IMR-90 (cell line): ENCODE measurements around the gene CFAP70. TPM values are rescaled to one million over a fixed set of nuclear protein-coding genes. Genes with fewer than 3 reads are reported as not detected.

Source experiments
- ATAC-seq: fragments of 200-7000 bp; cut with Tn5 transposase; 2 replicates; pipeline ENCODE4 v1.9.1; 2020; ENCODE audit warnings: low read depth, mild to moderate bottlenecking, moderate library complexity
- BruUV-seq: library from RNA; stranded (reverse); fragments of 400-500 nt; replicated peaks from 2 replicates; lab custom pipeline; 2021; lab: Mats Ljungman, UMichigan
- CTCF ChIA-PET: fragments of 300-600 bp; formaldehyde crosslinking; extraction: SDS; loops from one replicate; lab custom pipeline; 2021; ENCODE audit warnings: antibody characterized with exemption; lab: Yijun Ruan, JAX
- POLR2A ChIA-PET: fragments of 300-600 bp; sonication (Branson Sonifier 250); formaldehyde crosslinking; loops from one replicate; lab custom pipeline; 2022; ENCODE audit warnings: antibody characterized with exemption; ENCODE audit not compliant: unreplicated experiment; lab: Charles Lee
- DNase-seq: peaks from one replicate; pipeline ENCODE4 v3.0.0; 2013
- H2AFZ ChIP-seq: replicated peaks from 2 replicates; pipeline ENCODE3; 2013; ENCODE audit warnings: low read length, mild to moderate bottlenecking; ENCODE audit not compliant: poor library complexity
- H2AK5ac ChIP-seq: 2 replicates; pipeline ENCODE4 v1.6.1; 2013; ENCODE audit warnings: low read depth, low read length, inconsistent platforms
- H2AK9ac ChIP-seq: replicated peaks from 2 replicates; pipeline ENCODE3; 2013; ENCODE audit warnings: mild to moderate bottlenecking, low read depth, low read length, moderate library complexity; ENCODE audit not compliant: poor library complexity
- H2BK120ac ChIP-seq: 2 replicates; pipeline ENCODE4 v1.6.1; 2013; ENCODE audit warnings: low read depth, low read length, inconsistent platforms
- H2BK15ac ChIP-seq: 3 replicates; pipeline ENCODE4 v1.6.1; 2013; ENCODE audit warnings: low read depth, low read length, inconsistent platforms
- H2BK20ac ChIP-seq: 2 replicates; pipeline ENCODE4 v1.6.1; 2013; ENCODE audit warnings: low read depth, mild to moderate bottlenecking, inconsistent platforms, low read length, moderate library complexity
- H2BK5ac ChIP-seq: 2 replicates; pipeline ENCODE4 v1.6.1; 2013; ENCODE audit warnings: mild to moderate bottlenecking, low read depth, low read length, inconsistent platforms; ENCODE audit not compliant: poor library complexity, severe bottlenecking
- H3K14ac ChIP-seq: replicated peaks from 2 replicates; pipeline ENCODE4 v1.6.1; 2013; ENCODE audit warnings: low read depth, low read length, inconsistent platforms
- H3K18ac ChIP-seq: 2 replicates; pipeline ENCODE4 v1.6.1; 2013; ENCODE audit warnings: low read depth, low read length, control low read depth
- H3K23ac ChIP-seq: 2 replicates; pipeline ENCODE4 v1.6.1; 2013; ENCODE audit warnings: low read depth, low read length, inconsistent platforms
- H3K27ac ChIP-seq: 2 replicates; pipeline ENCODE4 v1.5.1; 2013; ENCODE audit warnings: mild to moderate bottlenecking, control low read depth, low read length; ENCODE audit not compliant: insufficient read depth
- H3K27me3 ChIP-seq: 2 replicates; pipeline ENCODE4 v1.6.1; 2013; ENCODE audit warnings: low read length; ENCODE audit not compliant: control insufficient read depth, insufficient read depth
- H3K36me3 ChIP-seq: 2 replicates; pipeline ENCODE4 v1.6.1; 2013; ENCODE audit warnings: low read length, mixed read lengths; ENCODE audit not compliant: control insufficient read depth, insufficient read depth
- H3K4ac ChIP-seq: 2 replicates; pipeline ENCODE4 v1.6.1; 2013; ENCODE audit warnings: low read depth, low read length, inconsistent platforms
- H3K4me1 ChIP-seq: 2 replicates; pipeline ENCODE4 v1.6.1; 2013; ENCODE audit warnings: low read length, mixed read lengths; ENCODE audit not compliant: control insufficient read depth, insufficient read depth
- H3K4me2 ChIP-seq: 2 replicates; pipeline ENCODE4 v1.6.1; 2013; ENCODE audit warnings: low read depth, mild to moderate bottlenecking, control low read depth, low read length, moderate library complexity
- H3K4me3 ChIP-seq: 2 replicates; pipeline ENCODE4 v1.5.1; 2013; ENCODE audit warnings: low read depth, mild to moderate bottlenecking, control low read depth, low read length, moderate library complexity; ENCODE audit not compliant: insufficient read depth
- H3K56ac ChIP-seq: 2 replicates; pipeline ENCODE4 v1.6.1; 2013; ENCODE audit warnings: low read length, inconsistent platforms; ENCODE audit not compliant: insufficient read depth; ENCODE audit errors: extremely low read depth
- H3K79me1 ChIP-seq, 2 experiments: 2 replicates each; pipeline ENCODE4 v1.6.1; 2013; ENCODE audit warnings: low read length in 2 of 2, inconsistent platforms in 1 of 2, low read depth in 1 of 2
- H3K9ac ChIP-seq: 2 replicates; pipeline ENCODE4 v1.6.1; 2013; ENCODE audit warnings: low read depth, low read length, control low read depth
- H3K9me1 ChIP-seq: 2 replicates; pipeline ENCODE4 v1.6.1; 2013; ENCODE audit warnings: low read length, inconsistent platforms; ENCODE audit not compliant: insufficient read depth
- H3K9me3 ChIP-seq: 2 replicates; pipeline ENCODE4 v1.6.1; 2013; ENCODE audit warnings: low read length; ENCODE audit not compliant: control insufficient read depth, insufficient read depth
- H4K20me1 ChIP-seq: 2 replicates; pipeline ENCODE4 v1.6.1; 2013; ENCODE audit warnings: low read length, inconsistent platforms; ENCODE audit not compliant: insufficient read depth
- H4K5ac ChIP-seq: 2 replicates; pipeline ENCODE4 v1.6.1; 2013; ENCODE audit warnings: mild to moderate bottlenecking, low read depth, low read length, control low read depth
- H4K8ac ChIP-seq, 2 experiments: 2 replicates each; pipeline ENCODE4 v1.6.1; 2013; ENCODE audit warnings: low read depth in 2 of 2, low read length in 2 of 2, control low read depth in 1 of 2, inconsistent platforms in 1 of 2
- H4K91ac ChIP-seq: 2 replicates; pipeline ENCODE4 v1.6.1; 2013; ENCODE audit warnings: low read depth, low read length, inconsistent platforms; ENCODE audit not compliant: insufficient read depth
- BHLHE40 ChIP-seq: fragments of 150-350 bp; IDR thresholded peaks from 2 replicates; pipeline ENCODE4 v1.6.1; 2016; ENCODE audit warnings: mild to moderate bottlenecking, low read depth, low read length
- CEBPB ChIP-seq: IDR thresholded peaks from 2 replicates; pipeline ENCODE4 v1.6.1; 2012; ENCODE audit warnings: low read depth, low read length, improper control_type of control experiment
- CHD1 ChIP-seq: IDR thresholded peaks from 2 replicates; pipeline ENCODE4 v1.6.1; 2012; ENCODE audit warnings: low read depth, low read length, improper control_type of control experiment
- CTCF ChIP-seq: conservative IDR thresholded peaks from 2 replicates; pipeline ENCODE4 v1.5.1; 2012; ENCODE audit warnings: mild to moderate bottlenecking, low read depth, low read length, improper control_type of control experiment
- FOS ChIP-seq: fragments of 150-350 bp; IDR thresholded peaks from 2 replicates; pipeline ENCODE4 v1.6.1; 2016; ENCODE audit warnings: low read depth, low read length
- MAFK ChIP-seq: IDR thresholded peaks from 2 replicates; pipeline ENCODE4 v1.6.1; 2012; ENCODE audit warnings: low read depth, low read length, improper control_type of control experiment
- MAZ ChIP-seq: IDR thresholded peaks from 2 replicates; pipeline ENCODE4 v1.6.1; 2012; ENCODE audit warnings: low read depth, mild to moderate bottlenecking, low read length, improper control_type of control experiment, moderate library complexity, borderline replicate concordance
- MXI1 ChIP-seq: IDR thresholded peaks from 2 replicates; pipeline ENCODE4 v1.6.1; 2012; ENCODE audit warnings: low read depth, mild to moderate bottlenecking, low read length, moderate library complexity, borderline replicate concordance
- NFE2L2 ChIP-seq: fragments of 150-350 bp; IDR thresholded peaks from 2 replicates; pipeline ENCODE4 v1.6.1; 2016; ENCODE audit warnings: low read depth, mild to moderate bottlenecking, low read length
- POLR2A ChIP-seq: IDR thresholded peaks from 2 replicates; pipeline ENCODE4 v1.6.1; 2012; ENCODE audit warnings: mild to moderate bottlenecking, low read depth, low read length
- RAD21 ChIP-seq: IDR thresholded peaks from 2 replicates; pipeline ENCODE4 v1.6.1; 2012; ENCODE audit warnings: low read length, improper control_type of control experiment
- RCOR1 ChIP-seq: IDR thresholded peaks from 2 replicates; pipeline ENCODE4 v1.6.1; 2012; ENCODE audit warnings: mild to moderate bottlenecking, low read length, improper control_type of control experiment; ENCODE audit not compliant: insufficient replicate concordance
- RFX5 ChIP-seq: IDR thresholded peaks from 2 replicates; pipeline ENCODE4 v1.8.0; 2012; ENCODE audit warnings: low read depth, mild to moderate bottlenecking, low read length, moderate library complexity
- SMC3 ChIP-seq: fragments of 150-350 bp; IDR thresholded peaks from 2 replicates; pipeline ENCODE4 v1.6.1; 2016; ENCODE audit warnings: low read depth, mild to moderate bottlenecking, antibody characterized with exemption, low read length, moderate library complexity
- USF2 ChIP-seq: fragments of 150-350 bp; IDR thresholded peaks from 2 replicates; pipeline ENCODE4 v1.6.1; 2017; ENCODE audit warnings: mild to moderate bottlenecking, antibody characterized with exemption, low read length, low read depth
- WGBS, 2 experiments: methylation state at CpG; one replicate each; pipeline versions ENCODE4 v1.1.5 to v1.1.7; 2013; ENCODE audit warnings: missing lambda C conversion rate in 2 of 2; ENCODE audit not compliant: insufficient read length in 1 of 2; ENCODE audit errors: extremely low coverage in 2 of 2; 5-methylcytosine and 5-hydroxymethylcytosine counted together
- dilution Hi-C: fragments of 300-500 bp; cut with HindIII; formaldehyde crosslinking; loops from one replicate; pipeline ENCODE4 v1.14.3; 2018; ENCODE audit warnings: low sequenced_read_pairs; ENCODE audit not compliant: unreplicated experiment
- in situ Hi-C: fragments of 300-500 bp; cut with MboI; formaldehyde crosslinking; loops from 3 replicates; pipeline ENCODE4 v1.14.3; 2019; ENCODE audit warnings: low sequenced_read_pairs, inconsistent platforms, mixed read lengths
- intact Hi-C: fragments of 100-400 bp; cut with micrococcal nuclease; formaldehyde crosslinking; loops from 2 replicates; pipeline ENCODE4 v1.10.0; 2022
- polyA plus RNA-seq, 3 experiments: library from polyadenylated mRNA; depleted of rRNA; stranded (reverse); fragments of >200 nt; gene quantifications; 2 replicates each; pipeline ENCODE4 v1.2.3, GENCODE V29; 2012; ENCODE audit warnings: low replicate concordance in 1 of 3
- total RNA-seq: library from RNA; depleted of rRNA; stranded (reverse); fragments of >200 nt; gene quantifications from 2 replicates; pipeline ENCODE4 v1.2.3, GENCODE V29; 2012
- TF ChIP-seq, protein P1 (sequence below): fragments of 150-350 bp; IDR thresholded peaks from 2 replicates; pipeline ENCODE4 v1.6.1; 2016; ENCODE audit warnings: low read depth, mild to moderate bottlenecking, low read length, moderate library complexity, borderline replicate concordance

The CFAP70 gene
- total and polyA plus RNA-seq, 2 of the 4 experiments (the other 2 are of a cell fraction) = 0.15 to 0.18 TPM

DNA sequence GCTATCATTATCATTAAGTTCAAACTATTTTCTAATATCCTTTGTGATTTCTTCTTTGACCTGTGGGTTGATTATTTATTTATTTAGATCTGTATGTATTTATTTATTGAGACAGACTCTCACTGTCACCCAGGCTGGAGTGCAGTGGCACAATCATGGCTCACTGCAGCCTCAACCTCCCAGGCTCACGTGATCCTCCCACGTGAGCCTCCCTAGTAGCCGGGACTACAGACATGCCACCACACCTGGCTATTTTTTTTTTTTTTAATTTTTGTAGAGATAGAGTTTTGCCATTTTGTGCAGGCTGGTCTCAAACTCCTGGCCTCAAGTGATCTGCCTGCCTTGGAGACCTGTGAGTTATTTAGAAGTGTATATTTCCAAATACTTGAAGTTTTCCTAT is 77.6 kb downstream of the CFAP70 start:
- intact Hi-C loops = no loop called here
- peaks cover 3% of the 10 kb centered on the region; the same call in 1 of the 2 replicates for H3K4me1 ChIP-seq
- H4K20me1 ChIP-seq = no peaks in the 10 kb centered on the region
- no peak overlapping the region for H4K8ac ChIP-seq
- H2AK9ac ChIP-seq = no peak overlapping the region
- ChIA-PET CTCF (interaction anchor here (1.5 kb wide), 1 partner anchor 15 kb away, joined by 3 read pairs; no protein-coding TSS in a partner anchor), POLR2A (no interaction called here)
- in situ Hi-C loops = no loop called here
- H3K79me1 ChIP-seq = no peaks in the 10 kb centered on the region
- no peaks in the 10 kb centered on the region for H3K9me3 ChIP-seq
- H3K27ac ChIP-seq = no peak overlapping the region
- no peak overlapping the region for H3K14ac ChIP-seq
- TF ChIP-seq USF2 (no peak), CHD1 (no peak), RCOR1 (no peak), NFE2L2 (no peak), BHLHE40 (no peak), CTCF (no peak), MAZ (no peak), RAD21 (no peak), POLR2A (no peak), RFX5 (no peak), CEBPB (no peak), SMC3 (no peak), MAFK (no peak), MXI1 (no peak), FOS (no peak)
- TF ChIP-seq, protein P1, sequence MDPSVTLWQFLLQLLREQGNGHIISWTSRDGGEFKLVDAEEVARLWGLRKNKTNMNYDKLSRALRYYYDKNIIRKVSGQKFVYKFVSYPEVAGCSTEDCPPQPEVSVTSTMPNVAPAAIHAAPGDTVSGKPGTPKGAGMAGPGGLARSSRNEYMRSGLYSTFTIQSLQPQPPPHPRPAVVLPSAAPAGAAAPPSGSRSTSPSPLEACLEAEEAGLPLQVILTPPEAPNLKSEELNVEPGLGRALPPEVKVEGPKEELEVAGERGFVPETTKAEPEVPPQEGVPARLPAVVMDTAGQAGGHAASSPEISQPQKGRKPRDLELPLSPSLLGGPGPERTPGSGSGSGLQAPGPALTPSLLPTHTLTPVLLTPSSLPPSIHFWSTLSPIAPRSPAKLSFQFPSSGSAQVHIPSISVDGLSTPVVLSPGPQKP = no peak
- no peak overlapping the region for H4K91ac ChIP-seq
- H3K18ac ChIP-seq = no peak overlapping the region
- H2AK5ac ChIP-seq = no peak overlapping the region
- H4K5ac ChIP-seq = no peak overlapping the region
- no peak overlapping the region for H3K23ac ChIP-seq
- no peak overlapping the region for H2BK120ac ChIP-seq
- dilution Hi-C loops = no loop called here
- no peak overlapping the region for H2BK20ac ChIP-seq
- no peak overlapping the region for H2AFZ ChIP-seq
- H3K4me3 ChIP-seq = no peak overlapping the region
- no peak overlapping the region for H3K9ac ChIP-seq
- H3K27me3 ChIP-seq = peaks cover 4% of the 10 kb centered on the region
- no CpG with 5 or more reads among the region's 3 CpGs for WGBS, 2 experiments
- H3K4ac ChIP-seq = no peak overlapping the region
- H3K9me1 ChIP-seq = no peaks in the 10 kb centered on the region
- H2BK15ac ChIP-seq = no peak overlapping the region
- no peak for ATAC-seq
- DNase-seq = no peak
- H2BK5ac ChIP-seq = no peak overlapping the region
- H3K56ac ChIP-seq = no peak overlapping the region
- H3K4me2 ChIP-seq = no peak overlapping the region
- H3K36me3 ChIP-seq = no peaks in the 10 kb centered on the region
- BruUV-seq = no TSS peak
